22Rv1 (cell line): ENCODE data around the gene TNFRSF1B.

Experiments used
- H3K27ac ChIP-seq: fragments of 450-650 bp; 2 replicates; pipeline ENCODE4 v1.5.1; 2017
- ZFX ChIP-seq: fragments of 450-650 bp; IDR thresholded peaks from 2 replicates; pipeline ENCODE4 v1.6.1; 2017; ENCODE audit warnings: antibody characterized with exemption, borderline replicate concordance
- TF ChIP-seq, protein P1 (sequence below): fragments of 450-650 bp; IDR thresholded peaks from 2 replicates; pipeline ENCODE4 v1.5.1; 2017; ENCODE audit warnings: mild to moderate bottlenecking

Gene TNFRSF1B

DNA sequence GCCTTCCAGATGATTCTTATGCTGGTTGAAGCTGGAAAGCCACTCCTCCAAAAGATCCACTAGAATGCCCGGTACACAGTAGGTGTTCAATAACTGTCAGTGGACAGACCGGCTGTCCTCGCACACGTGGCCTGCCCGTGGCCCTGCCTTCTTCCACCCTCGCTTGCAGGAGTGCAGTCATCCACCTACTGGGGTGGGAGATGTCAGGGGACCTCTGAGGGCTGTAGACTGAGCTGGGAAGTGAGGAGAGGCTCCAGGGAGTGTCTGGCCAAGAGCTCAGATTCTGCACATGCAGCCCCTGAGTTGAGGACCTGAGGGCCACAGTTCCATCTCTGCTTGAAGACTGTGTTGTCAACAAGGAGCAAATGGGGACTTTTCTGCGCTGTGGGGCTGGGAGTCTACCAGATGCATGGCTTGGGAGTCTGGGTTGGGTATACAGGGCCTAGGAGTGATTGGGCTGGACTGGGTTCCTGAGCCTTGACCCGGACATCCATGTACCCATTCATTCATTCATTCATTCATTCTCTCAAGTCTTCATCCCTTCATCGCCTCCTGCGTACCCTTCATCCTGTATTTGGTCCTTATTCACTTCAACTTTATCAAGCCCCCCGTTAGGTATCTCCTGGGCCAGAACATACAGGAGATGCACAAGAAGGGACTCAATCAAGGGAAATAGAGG is 4.2 kb upstream of the TNFRSF1B start:
- no peak for TF ChIP-seq ZFX
- TF ChIP-seq, protein P1, sequence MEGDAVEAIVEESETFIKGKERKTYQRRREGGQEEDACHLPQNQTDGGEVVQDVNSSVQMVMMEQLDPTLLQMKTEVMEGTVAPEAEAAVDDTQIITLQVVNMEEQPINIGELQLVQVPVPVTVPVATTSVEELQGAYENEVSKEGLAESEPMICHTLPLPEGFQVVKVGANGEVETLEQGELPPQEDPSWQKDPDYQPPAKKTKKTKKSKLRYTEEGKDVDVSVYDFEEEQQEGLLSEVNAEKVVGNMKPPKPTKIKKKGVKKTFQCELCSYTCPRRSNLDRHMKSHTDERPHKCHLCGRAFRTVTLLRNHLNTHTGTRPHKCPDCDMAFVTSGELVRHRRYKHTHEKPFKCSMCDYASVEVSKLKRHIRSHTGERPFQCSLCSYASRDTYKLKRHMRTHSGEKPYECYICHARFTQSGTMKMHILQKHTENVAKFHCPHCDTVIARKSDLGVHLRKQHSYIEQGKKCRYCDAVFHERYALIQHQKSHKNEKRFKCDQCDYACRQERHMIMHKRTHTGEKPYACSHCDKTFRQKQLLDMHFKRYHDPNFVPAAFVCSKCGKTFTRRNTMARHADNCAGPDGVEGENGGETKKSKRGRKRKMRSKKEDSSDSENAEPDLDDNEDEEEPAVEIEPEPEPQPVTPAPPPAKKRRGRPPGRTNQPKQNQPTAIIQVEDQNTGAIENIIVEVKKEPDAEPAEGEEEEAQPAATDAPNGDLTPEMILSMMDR, result no peak
- no peak overlapping the region for H3K27ac ChIP-seq

DNA sequence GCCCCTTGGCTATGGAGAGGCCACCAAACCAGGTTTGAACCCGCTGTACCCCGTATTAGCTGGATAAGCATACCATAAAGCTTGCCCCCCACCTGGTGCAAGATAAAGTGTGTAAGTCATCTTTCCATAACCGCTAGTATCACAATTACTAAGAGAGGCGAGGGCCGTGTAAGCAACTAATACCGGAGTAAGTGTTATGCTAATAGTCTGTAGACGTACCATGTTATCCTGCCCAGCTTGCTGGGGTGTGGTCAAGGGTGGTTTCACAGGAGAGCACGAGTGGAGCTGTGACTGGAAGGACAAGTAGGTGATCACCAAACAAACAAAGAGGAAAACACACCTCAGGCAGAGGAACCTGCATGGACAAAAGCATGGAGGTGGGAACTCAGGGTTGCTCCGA is 3.6 kb upstream of the TNFRSF1B start:
- no peak for TF ChIP-seq ZFX
- TF ChIP-seq, protein P1, result no peak
- no peak overlapping the region for H3K27ac ChIP-seq

- TF ChIP-seq ZFX, result no peak
- TF ChIP-seq, protein P1, result no peak
- no peak overlapping the region for H3K27ac ChIP-seq
These were observed 2.6 kb upstream of the TNFRSF1B start for GRCh38 chr1:12164210-12164609.

DNA sequence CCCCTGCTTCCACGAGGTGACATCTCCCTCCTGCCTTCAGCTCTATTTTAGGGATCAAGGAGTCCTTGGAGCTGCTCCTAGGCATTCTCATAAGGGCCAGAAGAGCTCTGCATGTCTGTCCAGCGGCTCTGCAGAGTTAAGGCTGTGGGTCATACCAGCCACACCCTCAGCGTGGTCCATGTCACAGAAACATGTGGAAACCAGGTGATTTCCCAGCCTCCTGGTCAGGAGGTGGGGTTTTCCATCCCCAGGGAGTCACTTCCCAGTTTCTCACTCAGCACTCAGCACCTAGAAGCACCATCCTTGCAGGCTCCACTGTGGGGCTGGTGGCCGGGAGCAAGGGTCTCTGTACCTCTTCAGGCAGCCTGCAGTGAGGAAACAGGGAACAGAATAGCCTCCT is 1.4 kb upstream of the TNFRSF1B start:
- no peak for TF ChIP-seq ZFX

GRCh38 chr1:12167493-12168429 is 970 bp downstream of the TNFRSF1B start:
- H3K27ac ChIP-seq, result no peak overlapping the region
- TF ChIP-seq ZFX, result no peak
- TF ChIP-seq, protein P1, result no peak

More for the DNA sequence above, 1.4 kb upstream of the TNFRSF1B start:
- no peak overlapping the region for H3K27ac ChIP-seq

- no peak overlapping the region for H3K27ac ChIP-seq
- TF ChIP-seq ZFX, result no peak
- TF ChIP-seq, protein P1, result no peak
These were observed 1.8 kb downstream of the TNFRSF1B start for GRCh38 chr1:12168451-12169160.

DNA sequence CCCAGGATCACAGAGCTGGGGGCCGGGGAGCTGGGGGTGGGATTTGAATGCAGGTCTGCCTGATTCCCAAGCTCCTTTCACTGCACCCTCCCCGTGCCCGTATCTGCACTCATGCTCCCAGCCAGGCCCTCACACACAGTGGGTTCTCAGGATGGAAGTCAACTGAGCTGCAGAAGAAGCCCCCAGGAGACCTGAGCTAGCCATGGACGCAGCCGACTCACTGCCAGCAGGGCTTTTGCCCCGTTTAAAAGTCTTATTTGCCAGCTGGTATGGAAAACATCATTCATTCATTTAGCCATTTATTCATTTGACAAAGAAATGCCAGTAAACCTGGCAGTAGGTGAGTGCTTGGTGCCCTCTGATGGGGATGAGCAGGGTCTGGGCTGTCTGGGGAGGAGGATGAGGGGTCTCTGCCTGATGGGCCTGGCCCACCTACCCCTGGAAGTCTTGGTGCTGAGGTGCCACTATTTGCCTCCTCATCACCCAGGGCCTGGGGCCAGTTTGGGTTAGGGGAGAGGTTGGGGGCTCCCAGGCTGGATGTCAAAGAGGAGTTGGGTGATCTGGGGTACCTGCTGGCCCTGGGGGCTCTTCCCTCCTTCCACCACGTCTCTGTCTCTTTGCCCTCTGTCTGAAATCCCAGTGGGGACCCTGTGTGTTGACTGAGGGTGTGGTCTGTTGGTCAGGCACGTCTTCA is 2.8 kb downstream of the TNFRSF1B start:
- H3K27ac ChIP-seq, result no peak overlapping the region
- TF ChIP-seq, protein P1, result no peak
- no peak for TF ChIP-seq ZFX
